Measurements from ENCODE around the gene ROCK2. TPM values are rescaled to one million over a fixed set of nuclear protein-coding genes. Genes with fewer than 3 reads are reported as not detected.
A peak's percentile ranks its signal among the peaks of the same experiment; 100 is the strongest.

The ROCK2 gene
- total and polyA plus RNA-seq, 2 of the 13 experiments (the other 11 are each of a cell fraction or from before 2014, with no cell fraction given) = 38.1 to 119 TPM

DNA sequence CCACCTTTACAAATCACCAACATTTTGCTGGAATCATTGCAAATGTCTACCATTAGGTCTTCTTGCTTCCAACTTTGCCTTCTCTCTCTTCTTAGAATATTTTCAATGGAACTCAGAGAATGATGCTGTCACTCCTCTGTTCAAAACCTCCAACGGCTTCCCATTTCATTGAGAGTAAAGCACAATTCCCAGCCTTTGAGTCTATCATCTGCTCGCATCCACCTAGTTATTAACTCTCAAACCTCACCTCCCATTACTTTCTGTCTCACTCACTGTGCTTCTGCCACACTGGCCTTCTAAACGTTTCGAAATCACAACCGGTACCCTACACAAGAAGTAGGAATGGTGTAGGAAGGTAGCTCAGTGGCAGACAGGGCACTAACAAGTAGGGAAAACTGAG, 40.0 kb downstream of the ROCK2 start (continued):
- TF ChIP-seq CEBPB (IDR thresholded peaks at IDR 0.05; ENCODE audit: borderline replicate concordance, low read depth, low read length) = 0 out of 2 replicates have a peak, but pooled peaks have one; percentile 9
- TF ChIP-seq ZNF883 (CRISPR knock-in tag; IDR thresholded peaks at IDR 0.05; ENCODE audit: not compliant biosample characterization) = no peak
- TF ChIP-seq HNRNPUL1 (IDR thresholded peaks at IDR 0.05; ENCODE audit: low read depth, low read length) = no peak
- TF ChIP-seq MEF2D (CRISPR knock-in tag; IDR thresholded peaks at IDR 0.05) = no peak
- TF ChIP-seq AHDC1 (CRISPR knock-in tag; IDR thresholded peaks at IDR 0.05; ENCODE audit: borderline replicate concordance) = no peak
- peak; percentile 94 for TF ChIP-seq RBM22 (optimal IDR thresholded peaks at IDR 0.05; ENCODE audit: low read length)

GRCh38 chr2:11303290-11304013, 41.0 kb downstream of the ROCK2 start:
- H3K4me3 ChIP-seq (replicated peaks in 1 of 3; ENCODE audit: insufficient read depth in 1 of 3, low read depth in 2 of 3, low read length in 3 of 3) = no peak overlapping the region
- no peak for FAIRE-seq
- no peak overlapping the region for H3K9ac ChIP-seq (ENCODE audit: insufficient read depth, low read depth, low read length)
- H3K4me1 ChIP-seq (ENCODE audit: insufficient read depth, low read length) = peaks cover 66% of the 10 kb centered on the region
- CTCF ChIA-PET (ENCODE audit: low intra/inter-chr PET ratio, low total read pairs) = no interaction called here
- H3K27ac ChIP-seq (ENCODE audit: extremely low read length, insufficient read depth, low read length) = no peak overlapping the region
- peaks cover 99% of the 10 kb centered on the region for H3K79me2 ChIP-seq (ENCODE audit: insufficient read depth, low read length)
- H2AFZ ChIP-seq (ENCODE audit: low read length) = no peak overlapping the region
- H4K20me1 ChIP-seq (ENCODE audit: insufficient read depth, low read length) = peaks cover 100% of the 10 kb centered on the region
- no peak for DNase-seq (ENCODE audit: low spot score)
- BruUV-seq (replicated peaks) = TSS peak; percentile 18
- no peaks in the 10 kb centered on the region for H3K9me3 ChIP-seq (ENCODE audit: low read length)
- H3K27me3 ChIP-seq (ENCODE audit: control insufficient read depth in 1 of 2, insufficient read depth in 2 of 2, low read length in 2 of 2) = no peaks in the 10 kb centered on the region
- ATAC-seq = no peak
- no peak for TF ChIP-seq ISL2 (CRISPR knock-in tag; IDR thresholded peaks at IDR 0.05)
- 0 out of 2 replicates have a peak, but pooled peaks have one; percentile 12 for TF ChIP-seq SSRP1 (CRISPR knock-in tag; IDR thresholded peaks at IDR 0.05)
- peak; percentile 86 for TF ChIP-seq RBM22 (optimal IDR thresholded peaks at IDR 0.05; ENCODE audit: low read length)
- in situ Hi-C loops (cut with HindIII; ENCODE audit: extremely low pct_ligation_motif_present, low pct_unique_long_range_greater_than_20kb) = no loop called here
- WGBS (ENCODE audit: low lambda C conversion rate) = 92% methylated on average over 5 of the region's 5 CpGs
- POLR2A ChIA-PET = no interaction called here
- H3K36me3 ChIP-seq (replicated peaks in 1 of 2; ENCODE audit: control insufficient read depth in 1 of 2, insufficient read depth in 2 of 2, low read length in 2 of 2) = peaks cover 2 to 4% of the 10 kb centered on the region in 2 experiments; a peak in 1 of 5 replicates
- intact Hi-C loops (cut with micrococcal nuclease; ENCODE audit: unreplicated experiment) = loop anchor here (5.0 kb wide), 1 partner anchor 41 kb away; no protein-coding TSS in a partner anchor
- no peak overlapping the region for H3K4me2 ChIP-seq (ENCODE audit: low read depth, low read length)

Data from HepG2 (cell line).